Uterus (tissue), 4 donors: Measurements from ENCODE around the gene SLC28A3. TPM values are rescaled to one million over a fixed set of nuclear protein-coding genes. Genes with fewer than 3 reads are reported as not detected.

Experiments used
- DNase-seq, 2 donors: peaks; one replicate each; pipeline ENCODE4 v3.0.0-alpha.2; 2019 to 2020
- H3K27ac ChIP-seq, 2 donors: fragments of 200-600 bp; sonication (generic); 1 replicate in 1 of 2; 2 replicates in 1 of 2; pipeline ENCODE4 v1.5.1; 2016 to 2018
- H3K27me3 ChIP-seq, 2 donors: fragments of 200-600 bp; sonication (generic); one replicate each; pipeline ENCODE4 v1.5.1; 2018 to 2019; ENCODE audit warnings: control low read depth in 1 of 2
- H3K36me3 ChIP-seq, 2 donors: fragments of 200-600 bp; sonication (generic); one replicate each; pipeline ENCODE4 v1.5.1; 2019; ENCODE audit warnings: control low read depth in 1 of 2
- H3K4me1 ChIP-seq, 2 donors: fragments of 200-600 bp; sonication (generic); one replicate each; pipeline ENCODE4 v1.5.1; 2018 to 2019; ENCODE audit warnings: control low read depth in 1 of 2
- H3K4me3 ChIP-seq, 2 donors: fragments of 200-600 bp; sonication (generic); 1 replicate in 1 of 2; 2 replicates in 1 of 2; pipeline ENCODE4 v1.5.1; 2018 to 2019; ENCODE audit warnings: mild to moderate bottlenecking in 1 of 2
- H3K9me3 ChIP-seq, 2 donors: fragments of 200-600 bp; sonication (generic); one replicate each; pipeline ENCODE4 v1.5.1; 2019; ENCODE audit warnings: control low read depth in 1 of 2
- POLR2A ChIP-seq, 2 donors: fragments of 450-650 bp; IDR thresholded peaks; one replicate each; pipeline ENCODE4 v1.6.1; 2016; ENCODE audit warnings: antibody characterized with exemption in 2 of 2, mild to moderate bottlenecking in 1 of 2, moderate library complexity in 1 of 2
- intact Hi-C: fragments of 100-400 bp; cut with DNase I; formaldehyde crosslinking; loops from one replicate; pipeline ENCODE4 v1.15.1; 2023; ENCODE audit warnings: low total_unique reads
- total RNA-seq, 4 donors: library from RNA; depleted of rRNA in 3 of 4; stranded (reverse); fragments of >200 nt in 3 of 4; gene quantifications; one replicate each; pipeline versions ENCODE4 v1.1.0 to v1.2.4, GENCODE V29; 2014 to 2023
- TF ChIP-seq, protein P1 (sequence below), 4 experiments: fragments of 200-600 bp in 2 of 4; fragments of 450-650 bp in 2 of 4; sonication (generic) in 2 of 4; IDR thresholded peaks; one replicate each; pipeline ENCODE4 v1.5.1; 2016 to 2019; ENCODE audit warnings: antibody characterized with exemption in 4 of 4, mild to moderate bottlenecking in 2 of 4, moderate library complexity in 1 of 4
- donor health status: DM: yes; HTN: yes; CAD: no.

SLC28A3 gene
- total RNA-seq, 4 donors from 2014 or later, result 0.76 TPM; not detected in 3

DNA sequence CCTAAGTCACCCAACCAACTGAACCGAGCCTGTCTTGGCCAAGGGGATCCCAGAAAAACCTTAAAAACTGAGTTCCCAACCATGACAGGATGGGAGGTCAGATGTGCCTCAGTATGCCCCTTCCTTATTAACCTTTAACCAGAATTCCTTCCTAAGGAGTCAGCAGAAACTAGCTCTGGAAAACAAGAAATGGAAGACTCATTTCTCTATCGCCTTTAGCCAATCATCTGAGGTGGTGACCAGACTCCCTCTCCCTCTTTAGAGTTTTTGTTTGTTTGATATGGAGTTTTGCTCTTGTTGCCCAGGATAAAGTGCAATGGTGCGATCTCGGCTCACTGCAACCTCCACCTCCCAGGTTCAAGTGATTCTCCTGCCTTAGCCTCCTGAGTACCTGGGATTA, 37.5 kb downstream of the SLC28A3 start:
- intact Hi-C loops, result no loop called here

DNA sequence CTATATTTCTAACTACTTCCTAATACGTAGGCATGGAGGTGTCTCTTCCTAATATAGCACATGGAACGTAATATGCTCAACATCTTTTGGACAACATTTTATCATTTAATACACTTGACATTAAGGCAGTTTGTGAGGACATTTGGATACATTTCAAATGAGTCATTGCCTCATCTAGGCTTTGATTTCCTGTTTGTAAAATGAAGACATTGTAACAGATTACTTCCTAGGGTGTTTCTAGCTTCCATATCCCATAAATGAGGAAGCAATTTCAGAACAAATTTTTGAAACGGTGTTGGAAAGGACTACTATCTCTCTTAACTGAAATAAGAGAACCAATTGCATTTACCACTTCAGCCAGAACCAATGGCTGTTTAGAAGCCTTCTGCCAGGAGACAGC, 38.7 kb downstream of the SLC28A3 start:
- no peaks in the 10 kb centered on the region for H3K27me3 ChIP-seq
- TF ChIP-seq POLR2A (IDR thresholded peaks at IDR 0.05), result no peak
- TF ChIP-seq, protein P1, sequence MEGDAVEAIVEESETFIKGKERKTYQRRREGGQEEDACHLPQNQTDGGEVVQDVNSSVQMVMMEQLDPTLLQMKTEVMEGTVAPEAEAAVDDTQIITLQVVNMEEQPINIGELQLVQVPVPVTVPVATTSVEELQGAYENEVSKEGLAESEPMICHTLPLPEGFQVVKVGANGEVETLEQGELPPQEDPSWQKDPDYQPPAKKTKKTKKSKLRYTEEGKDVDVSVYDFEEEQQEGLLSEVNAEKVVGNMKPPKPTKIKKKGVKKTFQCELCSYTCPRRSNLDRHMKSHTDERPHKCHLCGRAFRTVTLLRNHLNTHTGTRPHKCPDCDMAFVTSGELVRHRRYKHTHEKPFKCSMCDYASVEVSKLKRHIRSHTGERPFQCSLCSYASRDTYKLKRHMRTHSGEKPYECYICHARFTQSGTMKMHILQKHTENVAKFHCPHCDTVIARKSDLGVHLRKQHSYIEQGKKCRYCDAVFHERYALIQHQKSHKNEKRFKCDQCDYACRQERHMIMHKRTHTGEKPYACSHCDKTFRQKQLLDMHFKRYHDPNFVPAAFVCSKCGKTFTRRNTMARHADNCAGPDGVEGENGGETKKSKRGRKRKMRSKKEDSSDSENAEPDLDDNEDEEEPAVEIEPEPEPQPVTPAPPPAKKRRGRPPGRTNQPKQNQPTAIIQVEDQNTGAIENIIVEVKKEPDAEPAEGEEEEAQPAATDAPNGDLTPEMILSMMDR (IDR thresholded peaks at IDR 0.05), result no peak
- H3K27ac ChIP-seq, result no peak overlapping the region
- no peaks in the 10 kb centered on the region for H3K36me3 ChIP-seq
- H3K9me3 ChIP-seq, result no peaks in the 10 kb centered on the region
- H3K4me1 ChIP-seq, result no peaks in the 10 kb centered on the region
- DNase-seq, result no peak
- H3K4me3 ChIP-seq, result no peak overlapping the region
- intact Hi-C loops, result no loop called here

More for the DNA sequence above, 37.5 kb downstream of the SLC28A3 start:
- H3K27me3 ChIP-seq, result no peaks in the 10 kb centered on the region
- H3K36me3 ChIP-seq, result no peaks in the 10 kb centered on the region
- no peak overlapping the region for H3K27ac ChIP-seq
- H3K9me3 ChIP-seq, result no peaks in the 10 kb centered on the region
- no peak for TF ChIP-seq POLR2A (IDR thresholded peaks at IDR 0.05)
- TF ChIP-seq, protein P1 (IDR thresholded peaks at IDR 0.05), result no peak
- DNase-seq, result no peak
- no peaks in the 10 kb centered on the region for H3K4me1 ChIP-seq
- H3K4me3 ChIP-seq, result no peak overlapping the region

DNA sequence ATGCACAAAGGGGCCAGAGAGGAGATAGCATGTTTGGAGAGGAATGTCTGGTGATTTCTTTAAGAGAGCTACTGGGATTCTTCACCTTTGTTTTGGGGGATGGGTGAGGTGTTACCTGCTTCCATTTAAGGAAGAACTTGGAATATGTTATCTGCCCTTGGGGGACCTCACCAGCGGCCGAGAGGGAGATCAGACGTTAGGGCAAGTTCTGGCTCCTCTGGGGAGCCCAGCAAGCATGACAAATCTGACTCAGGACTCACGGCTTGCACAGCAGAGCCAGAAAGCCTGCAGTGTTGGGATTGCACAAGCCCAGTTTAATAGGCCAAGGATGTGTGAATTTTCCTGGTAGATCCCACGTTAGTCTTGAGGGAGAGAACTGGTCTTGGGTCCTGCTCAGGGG, 40.3 kb downstream of the SLC28A3 start:
- TF ChIP-seq POLR2A (IDR thresholded peaks at IDR 0.05), result no peak
- TF ChIP-seq, protein P1 (IDR thresholded peaks at IDR 0.05), result no peak
- no peaks in the 10 kb centered on the region for H3K9me3 ChIP-seq
- intact Hi-C loops, result no loop called here

DNA sequence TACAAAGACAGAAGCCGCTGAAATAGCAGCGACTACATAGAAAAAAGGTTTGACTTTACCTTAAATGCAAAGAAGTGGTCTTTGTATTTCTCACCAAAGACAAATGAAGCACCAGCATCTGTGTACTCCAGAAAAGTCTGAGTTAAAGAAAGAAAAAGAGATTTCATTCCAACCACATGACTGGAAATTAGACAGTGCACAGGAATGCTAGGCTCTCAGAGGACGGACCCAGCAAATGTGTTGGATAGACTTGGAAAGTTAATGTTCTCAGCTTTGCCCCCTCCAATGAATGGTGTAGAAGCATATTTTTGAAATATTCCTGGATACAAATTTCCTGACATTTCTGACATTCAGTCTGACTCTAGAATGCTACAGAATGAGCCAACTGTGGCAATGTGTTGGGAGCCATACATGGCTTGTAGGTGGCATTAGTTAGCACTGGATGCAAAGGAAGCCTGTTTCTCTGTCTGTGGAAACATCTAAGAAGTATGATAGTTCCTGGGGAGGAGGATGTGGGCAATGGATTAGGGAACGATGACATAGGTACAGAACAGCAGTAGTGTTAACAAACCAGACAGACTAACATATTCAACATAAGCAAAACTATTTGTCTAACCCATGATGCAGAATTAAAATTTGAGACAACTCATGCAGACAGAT, 43.3 kb downstream of the SLC28A3 start:
- H3K27me3 ChIP-seq, result no peaks in the 10 kb centered on the region
- H3K27ac ChIP-seq, result no peak overlapping the region
- no peak overlapping the region for H3K4me3 ChIP-seq
- no peaks in the 10 kb centered on the region for H3K9me3 ChIP-seq
- intact Hi-C loops, result no loop called here
- TF ChIP-seq, protein P1 (IDR thresholded peaks at IDR 0.05), result no peak
- TF ChIP-seq POLR2A (IDR thresholded peaks at IDR 0.05), result no peak
- no peak for DNase-seq
- H3K4me1 ChIP-seq, result no peaks in the 10 kb centered on the region
- H3K36me3 ChIP-seq, result no peaks in the 10 kb centered on the region

More for the DNA sequence above, 40.3 kb downstream of the SLC28A3 start:
- Histone ChIP-seq H3K36me3 (no peaks in the 10 kb centered on the region), H3K4me3 (no peak overlapping the region), H3K27me3 (no peaks in the 10 kb centered on the region), H3K27ac (no peak overlapping the region), H3K4me1 (no peaks in the 10 kb centered on the region)
- DNase-seq, result no peak

DNA sequence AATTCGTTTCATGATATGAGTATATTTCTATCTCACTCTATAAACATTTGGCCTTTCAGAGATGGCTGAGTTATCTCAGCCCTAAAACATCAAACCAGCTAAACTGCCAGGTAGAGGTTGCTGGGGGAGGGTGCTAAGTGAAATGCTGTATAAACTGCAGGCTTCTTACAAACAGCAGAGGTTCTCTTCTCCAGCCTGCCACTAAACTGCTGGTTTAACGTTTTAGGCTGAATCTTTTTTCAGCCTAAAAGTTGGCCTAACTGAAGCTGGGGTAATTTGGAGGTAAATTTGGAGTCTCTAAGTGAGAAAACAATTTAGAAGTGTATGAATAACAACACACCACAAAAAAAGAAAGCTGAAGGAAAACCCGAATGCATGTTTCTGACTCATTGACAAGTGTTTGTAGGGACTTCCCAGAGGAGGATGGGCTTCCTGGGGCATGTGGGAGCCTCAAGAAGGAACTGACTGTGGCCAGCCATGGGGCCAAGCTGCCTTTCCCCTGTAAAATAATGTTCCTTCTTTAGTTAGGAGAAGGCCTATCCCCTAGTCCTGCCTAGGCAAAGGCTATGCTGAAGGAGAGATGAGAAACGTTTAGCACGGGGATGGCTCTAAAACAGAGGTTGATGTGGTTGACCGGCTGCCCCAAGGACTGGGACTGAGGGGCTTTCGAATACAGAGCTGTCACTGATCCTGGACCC, 44.3 kb downstream of the SLC28A3 start:
- no peaks in the 10 kb centered on the region for H3K27me3 ChIP-seq
- DNase-seq, result no peak
- H3K4me3 ChIP-seq, result no peak overlapping the region
- intact Hi-C loops, result no loop called here
- no peaks in the 10 kb centered on the region for H3K9me3 ChIP-seq
- no peak overlapping the region for H3K27ac ChIP-seq
- H3K4me1 ChIP-seq, result no peaks in the 10 kb centered on the region
- H3K36me3 ChIP-seq, result no peaks in the 10 kb centered on the region
- TF ChIP-seq, protein P1 (IDR thresholded peaks at IDR 0.05), result no peak
- no peak for TF ChIP-seq POLR2A (IDR thresholded peaks at IDR 0.05)
